ENCODE measurements around the gene SERPINB3. TPM values are rescaled to one million over a fixed set of nuclear protein-coding genes. Genes with fewer than 3 reads are reported as not detected.

The SERPINB3 gene
- total RNA-seq, 4 donors from 2014 or later, result not detected

DNA sequence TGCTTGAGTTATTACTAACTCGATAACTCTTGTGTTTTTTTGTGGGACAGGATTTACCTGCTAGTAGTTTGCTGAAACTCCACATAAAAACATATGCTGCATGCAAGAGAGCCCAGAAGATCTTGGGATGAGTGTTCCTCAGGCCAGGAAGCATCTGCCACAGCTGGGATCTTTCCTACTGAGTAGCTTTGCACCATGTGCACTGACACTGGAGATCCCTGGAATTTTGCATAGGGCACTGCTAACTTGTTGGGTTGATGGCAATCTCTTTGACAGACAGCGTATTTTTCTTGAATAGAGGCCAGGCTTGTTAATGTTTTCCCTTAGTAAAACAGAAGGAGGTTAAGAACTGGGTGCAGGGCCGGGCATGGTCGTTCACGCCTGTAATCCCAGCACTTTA, 40.3 kb upstream of the SERPINB3 start:
- Histone ChIP-seq H3K27me3 (peaks cover 0 to 4% (median 0%) of the 10 kb centered on the region in 4 donors), H3K27ac (replicated peaks in 1 of 4) (no peak overlapping the region), H3K9me3 (no peaks in the 10 kb centered on the region), H3K36me3 (no peaks in the 10 kb centered on the region), H3K4me1 (no peaks in the 10 kb centered on the region), H3K4me3 (no peak overlapping the region)
- TF ChIP-seq, protein P1, sequence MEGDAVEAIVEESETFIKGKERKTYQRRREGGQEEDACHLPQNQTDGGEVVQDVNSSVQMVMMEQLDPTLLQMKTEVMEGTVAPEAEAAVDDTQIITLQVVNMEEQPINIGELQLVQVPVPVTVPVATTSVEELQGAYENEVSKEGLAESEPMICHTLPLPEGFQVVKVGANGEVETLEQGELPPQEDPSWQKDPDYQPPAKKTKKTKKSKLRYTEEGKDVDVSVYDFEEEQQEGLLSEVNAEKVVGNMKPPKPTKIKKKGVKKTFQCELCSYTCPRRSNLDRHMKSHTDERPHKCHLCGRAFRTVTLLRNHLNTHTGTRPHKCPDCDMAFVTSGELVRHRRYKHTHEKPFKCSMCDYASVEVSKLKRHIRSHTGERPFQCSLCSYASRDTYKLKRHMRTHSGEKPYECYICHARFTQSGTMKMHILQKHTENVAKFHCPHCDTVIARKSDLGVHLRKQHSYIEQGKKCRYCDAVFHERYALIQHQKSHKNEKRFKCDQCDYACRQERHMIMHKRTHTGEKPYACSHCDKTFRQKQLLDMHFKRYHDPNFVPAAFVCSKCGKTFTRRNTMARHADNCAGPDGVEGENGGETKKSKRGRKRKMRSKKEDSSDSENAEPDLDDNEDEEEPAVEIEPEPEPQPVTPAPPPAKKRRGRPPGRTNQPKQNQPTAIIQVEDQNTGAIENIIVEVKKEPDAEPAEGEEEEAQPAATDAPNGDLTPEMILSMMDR (IDR thresholded peaks at IDR 0.05), result no peak
- TF ChIP-seq EP300 (IDR thresholded peaks at IDR 0.05) (no peak), POLR2A (IDR thresholded peaks at IDR 0.05; ENCODE audit: low read depth) (no peak), POLR2AphosphoS5 (IDR thresholded peaks at IDR 0.05) (no peak)
- 56% methylated on average over 5 of the region's 5 CpGs for WGBS
- intact Hi-C loops (cut with DNase I), result no loop called here
- DNase-seq (ENCODE audit: extremely low spot score), result no peak

DNA sequence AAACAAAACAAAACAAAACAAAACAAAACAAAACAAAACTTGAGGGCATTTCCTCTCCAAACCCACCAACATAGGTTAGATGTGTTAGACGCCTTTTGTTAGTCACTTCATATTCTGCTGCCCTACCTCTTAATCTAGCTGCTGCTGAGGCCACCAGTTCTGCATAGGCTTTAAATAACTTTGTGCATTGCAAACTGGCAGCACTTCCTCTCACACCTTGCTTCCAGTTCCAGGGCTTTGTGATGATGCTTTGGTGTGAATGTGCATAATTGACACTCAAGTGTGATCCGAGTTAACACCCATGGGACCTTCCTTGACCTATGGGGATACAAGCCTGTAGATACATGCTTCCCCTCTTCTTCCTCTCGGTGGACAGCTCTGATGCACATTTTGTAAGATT, 38.8 kb upstream of the SERPINB3 start:
- intact Hi-C loops (cut with DNase I), result no loop called here
- Histone ChIP-seq H3K4me1 (no peaks in the 10 kb centered on the region), H3K9me3 (no peaks in the 10 kb centered on the region), H3K27ac (replicated peaks in 1 of 4) (no peak overlapping the region), H3K36me3 (no peaks in the 10 kb centered on the region), H3K4me3 (no peak overlapping the region), H3K27me3 (peaks cover 0 to 4% (median 0%) of the 10 kb centered on the region in 4 donors)
- 73% methylated on average over 3 of the region's 3 CpGs for WGBS
- no peak for TF ChIP-seq POLR2AphosphoS5 (IDR thresholded peaks at IDR 0.05)
- no peak for TF ChIP-seq EP300 (IDR thresholded peaks at IDR 0.05)
- TF ChIP-seq, protein P1 (IDR thresholded peaks at IDR 0.05), result no peak
- TF ChIP-seq POLR2A (IDR thresholded peaks at IDR 0.05; ENCODE audit: low read depth), result no peak
- no peak for DNase-seq (ENCODE audit: extremely low spot score)

GRCh38 chr18:63697097-63697660, 35.5 kb upstream of the SERPINB3 start:
- 53% methylated on average over 3 of the region's 3 CpGs for WGBS
- no peak overlapping the region for H3K4me3 ChIP-seq
- H3K9me3 ChIP-seq, result peaks cover 0 to 6% (median 2%) of the 10 kb centered on the region in 4 donors
- no peaks in the 10 kb centered on the region for H3K4me1 ChIP-seq
- H3K27ac ChIP-seq (replicated peaks in 1 of 4), result no peak overlapping the region
- peaks cover 0 to 4% (median 0%) of the 10 kb centered on the region in 4 donors for H3K27me3 ChIP-seq
- no peak for TF ChIP-seq EP300 (IDR thresholded peaks at IDR 0.05)
- TF ChIP-seq POLR2AphosphoS5 (IDR thresholded peaks at IDR 0.05), result no peak
- no peak for TF ChIP-seq POLR2A (IDR thresholded peaks at IDR 0.05; ENCODE audit: low read depth)
- TF ChIP-seq, protein P1 (IDR thresholded peaks at IDR 0.05), result no peak
- intact Hi-C loops (cut with DNase I), result no loop called here
- no peak for DNase-seq (ENCODE audit: extremely low spot score)
- no peaks in the 10 kb centered on the region for H3K36me3 ChIP-seq

DNA sequence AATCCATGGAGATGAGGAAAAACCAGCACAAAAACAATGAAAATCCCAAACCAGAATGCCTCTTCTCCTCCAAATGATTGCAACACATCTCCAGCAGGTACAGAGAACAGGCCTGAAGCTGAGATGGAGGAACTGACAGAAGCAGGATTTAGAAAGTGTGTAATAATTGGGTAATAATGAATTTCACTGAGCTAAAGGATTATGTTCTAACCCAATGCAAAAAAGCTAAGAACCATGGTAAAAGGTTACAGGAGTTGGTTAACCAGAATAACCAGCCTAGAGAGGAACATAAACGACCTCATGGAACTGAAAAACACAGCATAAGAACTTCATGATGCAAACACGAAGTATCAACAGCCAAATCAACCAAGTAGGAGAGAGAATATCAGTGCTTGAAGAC, 27.4 kb upstream of the SERPINB3 start:
- TF ChIP-seq POLR2AphosphoS5 (IDR thresholded peaks at IDR 0.05), result no peak
- TF ChIP-seq, protein P1 (IDR thresholded peaks at IDR 0.05), result no peak
- no peak for TF ChIP-seq EP300 (IDR thresholded peaks at IDR 0.05)
- no peak for TF ChIP-seq POLR2A (IDR thresholded peaks at IDR 0.05; ENCODE audit: low read depth)
- H3K27ac ChIP-seq (replicated peaks in 1 of 4), result no peak overlapping the region
- H3K4me3 ChIP-seq, result no peak overlapping the region
- H3K36me3 ChIP-seq, result no peaks in the 10 kb centered on the region
- H3K4me1 ChIP-seq, result no peaks in the 10 kb centered on the region
- 51% methylated on average over 2 of the region's 2 CpGs for WGBS
- no peak for DNase-seq (ENCODE audit: extremely low spot score)
- H3K9me3 ChIP-seq, result peaks cover 0 to 8% (median 5%) of the 10 kb centered on the region in 4 donors
- intact Hi-C loops (cut with DNase I), result no loop called here
- peaks cover 0 to 9% (median 0%) of the 10 kb centered on the region in 4 donors for H3K27me3 ChIP-seq

GRCh38 chr18:63686871-63687270, 25.2 kb upstream of the SERPINB3 start:
- Histone ChIP-seq H3K36me3 (no peaks in the 10 kb centered on the region), H3K4me3 (no peak overlapping the region), H3K27ac (replicated peaks in 1 of 4) (no peak overlapping the region), H3K4me1 (no peaks in the 10 kb centered on the region), H3K27me3 (peaks cover 0 to 12% (median 0%) of the 10 kb centered on the region in 4 donors), H3K9me3 (peaks cover 0 to 8% (median 2%) of the 10 kb centered on the region in 4 donors)
- WGBS, result 37% methylated on average over 2 of the region's 2 CpGs
- TF ChIP-seq, protein P1 (IDR thresholded peaks at IDR 0.05), result no peak
- TF ChIP-seq EP300 (IDR thresholded peaks at IDR 0.05) (no peak), POLR2A (IDR thresholded peaks at IDR 0.05; ENCODE audit: low read depth) (no peak), POLR2AphosphoS5 (IDR thresholded peaks at IDR 0.05) (no peak)
- intact Hi-C loops (cut with DNase I), result no loop called here
- DNase-seq (ENCODE audit: extremely low spot score), result no peak
